Measurements from ENCODE around the gene PLAC1.

- TF ChIP-seq CTCF (IDR thresholded peaks at IDR 0.05; ENCODE audit: poor library complexity, severe bottlenecking), result no peak
- TF ChIP-seq EZH2 (IDR thresholded peaks at IDR 0.05; ENCODE audit: borderline replicate concordance, insufficient read depth, low read length, poor library complexity, severe bottlenecking), result no peak
Observed at GRCh38 chrX:134572816-134573682, 85.2 kb downstream of the PLAC1 start.
